Measurements from ENCODE around the gene GPR4.
A peak's percentile ranks its signal among the peaks of the same experiment; 100 is the strongest.
"Not testable (repeated sequence)": the region's sequence is repeated elsewhere in the genome, so short reads cannot be mapped to it uniquely, and the experiment has no call there.

The GPR4 gene

GRCh38 chr19:45621976-45622503 is 20.0 kb upstream of the GPR4 start:
- no peak for DNase-seq

- DNase-seq, result no peak
Observed at GRCh38 chr19:45621389-45621788, 19.4 kb upstream of the GPR4 start.

GRCh38 chr19:45616704-45617017 is 14.6 kb upstream of the GPR4 start:
- DNase-seq, result no peak

GRCh38 chr19:45615795-45616703 is 14.0 kb upstream of the GPR4 start:
- DNase-seq, result peak; percentile 88

GRCh38 chr19:45615056-45615455 is 13.0 kb upstream of the GPR4 start:
- DNase-seq, result not testable (repeated sequence)

- DNase-seq, result peak; percentile 90
Observed at GRCh38 chr19:45613926-45614725, 12.1 kb upstream of the GPR4 start.

GRCh38 chr19:45608948-45609347 is 6.9 kb upstream of the GPR4 start:
- no peak for DNase-seq

GRCh38 chr19:45607071-45608029 is 5.3 kb upstream of the GPR4 start:
- DNase-seq, result peak; percentile 42

- DNase-seq, result no peak
Observed at GRCh38 chr19:45601115-45601514, 897 bp downstream of the GPR4 start.

GRCh38 chr19:45600340-45600885 is 1.6 kb downstream of the GPR4 start:
- DNase-seq, result no peak

- no peak for DNase-seq
Observed at GRCh38 chr19:45599286-45599685, 2.7 kb downstream of the GPR4 start.

GRCh38 chr19:45598267-45599001 is 3.6 kb downstream of the GPR4 start:
- DNase-seq, result no peak

- no peak for DNase-seq
Observed at GRCh38 chr19:45597425-45598111, 4.4 kb downstream of the GPR4 start.

- DNase-seq, result no peak
Observed at GRCh38 chr19:45595814-45596213, 6.2 kb downstream of the GPR4 start.

GRCh38 chr19:45593520-45593919 is 8.5 kb downstream of the GPR4 start:
- no peak for DNase-seq

GRCh38 chr19:45592366-45592765 is 9.6 kb downstream of the GPR4 start:
- DNase-seq, result no peak

- no peak for DNase-seq
Observed at GRCh38 chr19:45591638-45592005, 10.4 kb downstream of the GPR4 start.

GRCh38 chr19:45591004-45591637 is 10.9 kb downstream of the GPR4 start:
- peak; percentile 43 for DNase-seq

- no peak for DNase-seq
Observed at GRCh38 chr19:45590300-45591003, 11.6 kb downstream of the GPR4 start.

GRCh38 chr19:45589768-45590167 is 12.2 kb downstream of the GPR4 start:
- DNase-seq, result no peak
